HG03521 (cell line): Measurements from ENCODE around the gene OR5A2.
"Not testable (repeated sequence)": the region's sequence is repeated elsewhere in the genome, so short reads cannot be mapped to it uniquely, and the experiment has no call there.

Source experiments
- ATAC-seq: cut with Tn5 transposase; IDR thresholded peaks from one replicate; pipeline ENCODE4 v1.9.1; 2021; ENCODE audit warnings: mild to moderate bottlenecking, moderate library complexity; ENCODE audit not compliant: unreplicated experiment

The OR5A2 gene

DNA sequence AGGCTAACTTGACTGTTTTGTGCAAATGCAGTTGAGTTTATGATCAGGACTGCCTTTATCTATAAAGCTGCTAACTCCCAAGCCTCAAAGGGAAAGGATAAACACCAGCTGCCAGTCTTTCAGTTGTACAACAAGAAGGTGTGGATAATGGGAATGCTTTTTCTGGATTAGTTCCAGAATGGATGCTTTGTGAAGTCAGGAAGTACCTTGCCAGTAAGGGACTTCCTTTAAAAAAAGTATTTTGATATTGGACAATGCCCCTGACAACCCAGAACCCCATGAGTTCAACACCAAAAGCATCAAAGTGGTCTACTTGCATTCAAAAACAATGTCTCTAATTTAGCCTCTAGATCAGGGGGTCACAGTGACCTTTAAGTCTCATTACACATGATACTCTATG, 32.0 kb downstream of the OR5A2 start:
- ATAC-seq = no peak

DNA sequence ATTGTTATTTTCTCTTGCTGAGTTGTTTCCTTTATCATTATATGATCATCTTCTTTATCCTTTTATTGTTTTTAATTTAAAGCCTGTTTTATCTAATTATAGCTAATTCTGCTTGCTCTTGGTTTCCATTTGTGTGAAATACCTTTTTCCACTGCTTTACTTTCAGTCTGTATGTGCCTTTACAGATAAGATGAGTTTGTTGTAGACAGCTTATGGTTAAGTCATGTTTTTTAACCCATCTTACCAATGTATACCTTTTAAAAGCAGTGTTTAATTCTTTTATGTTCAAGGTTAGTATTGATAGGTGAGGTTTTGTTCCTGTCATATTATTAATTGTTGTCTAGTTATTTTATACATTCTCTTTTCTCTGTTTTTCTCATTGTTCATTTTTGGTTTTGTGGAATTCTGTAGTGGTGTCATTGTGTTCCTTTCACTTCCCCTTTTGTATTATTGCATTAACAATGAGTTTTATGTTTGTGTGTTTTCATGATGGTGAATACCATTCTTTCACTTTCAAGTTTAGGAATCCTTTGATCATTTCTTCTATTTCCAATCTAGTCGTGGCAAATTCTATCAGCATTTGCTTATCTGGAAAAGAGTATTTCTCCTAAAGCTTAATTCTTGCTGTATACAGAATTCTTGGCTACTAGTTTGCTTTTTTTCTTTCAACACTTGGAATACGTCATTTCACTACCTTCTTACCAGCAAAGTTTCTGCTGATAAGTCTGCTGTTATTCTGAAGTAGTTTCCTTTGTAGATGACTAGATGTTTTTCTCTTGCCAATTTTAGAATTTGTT, 45.8 kb downstream of the OR5A2 start:
- peak; percentile 80 for ATAC-seq

DNA sequence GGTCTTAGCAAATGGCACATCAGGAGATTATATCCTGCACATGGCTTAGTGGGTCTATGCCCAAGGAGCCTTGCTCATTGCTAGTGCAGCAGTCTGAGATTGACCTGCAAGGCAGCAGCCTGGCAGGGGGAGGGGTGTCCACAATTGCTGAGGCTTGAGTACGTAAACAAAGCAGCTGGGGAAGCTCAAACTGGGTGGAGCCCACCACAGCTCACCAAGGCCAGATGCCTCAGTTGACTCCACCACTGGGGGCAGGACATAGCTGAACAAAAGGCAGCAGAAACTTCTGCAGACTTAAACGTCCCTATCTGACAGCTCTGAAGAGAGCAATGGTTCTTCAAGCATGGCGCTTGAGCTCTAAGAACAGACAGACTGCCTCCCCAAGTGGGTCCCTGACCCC, 53.9 kb downstream of the OR5A2 start:
- ATAC-seq = not testable (repeated sequence)

DNA sequence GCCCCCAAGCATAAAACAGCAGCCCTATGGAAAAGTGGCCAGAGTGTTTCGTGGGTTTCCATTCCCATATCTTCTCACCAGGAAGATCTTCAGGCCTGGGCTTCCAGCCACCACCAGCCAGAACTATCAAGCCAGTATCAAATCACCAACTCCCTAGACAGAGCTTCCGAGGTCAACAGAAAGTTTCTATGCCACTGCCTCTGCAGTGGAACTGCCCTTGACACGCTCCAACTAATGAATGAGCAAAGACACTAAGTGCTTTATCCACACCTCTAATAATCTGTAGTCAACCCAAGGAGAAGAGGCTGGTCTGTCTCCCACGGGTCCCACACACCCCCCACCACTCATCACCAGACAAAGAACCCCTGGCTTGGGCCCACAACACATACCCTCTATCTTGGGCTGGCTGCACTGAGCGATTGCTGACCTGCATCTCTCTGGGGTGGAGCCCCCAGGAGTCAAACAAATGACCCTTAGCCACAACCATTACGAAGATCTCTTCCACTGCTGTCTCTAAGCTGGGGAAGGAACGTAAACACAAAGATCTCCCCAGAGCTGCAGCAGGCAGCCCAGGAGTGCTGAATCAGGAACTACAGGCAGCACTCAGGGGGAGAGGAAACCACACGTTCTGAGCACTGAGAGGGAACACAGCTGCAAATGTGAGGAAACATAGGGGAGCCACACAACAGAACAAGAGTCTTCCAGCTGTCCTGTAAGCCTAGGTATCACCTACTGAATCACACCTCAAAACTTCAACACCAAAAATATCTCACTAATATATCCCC, 57.8 kb downstream of the OR5A2 start:
- ATAC-seq = no peak
